Measurements from ENCODE around the gene TENM3. TPM values are rescaled to one million over a fixed set of nuclear protein-coding genes. Genes with fewer than 3 reads are reported as not detected.

Gene TENM3
- total RNA-seq, 4 donors from 2014 or later = 3.4 to 9.8 (median 6.9) TPM

- no peaks in the 10 kb centered on the region for H3K4me1 ChIP-seq
Observed at GRCh38 chr4:182409271-182409670, 166.1 kb downstream of the TENM3 start.

GRCh38 chr4:182411391-182411790 lies 168.2 kb downstream of the TENM3 start:
- Histone ChIP-seq H3K27ac (no peak overlapping the region), H3K9me3 (peaks cover 0 to 6% of the 10 kb centered on the region in 2 donors), H3K27me3 (no peaks in the 10 kb centered on the region), H3K4me3 (no peak overlapping the region), H3K4me1 (no peaks in the 10 kb centered on the region), H3K36me3 (no peaks in the 10 kb centered on the region)
- 71 to 85% methylated on average over 3 of the region's 3 CpGs for WGBS, 2 donors (ENCODE audit: low coverage in 1 of 2)
- TF ChIP-seq CTCF (IDR thresholded peaks at IDR 0.05) = no peak
- no peak for TF ChIP-seq POLR2A (IDR thresholded peaks at IDR 0.05)
- no peak for TF ChIP-seq POLR2AphosphoS5 (IDR thresholded peaks at IDR 0.05)
- TF ChIP-seq EP300 (IDR thresholded peaks at IDR 0.05; ENCODE audit: low read depth) = no peak
- no peak for DNase-seq
- in situ Hi-C loops (cut with MboI; ENCODE audit: low pct_ligation_motif_present in 1 of 4, low pct_unique_long_range_greater_than_20kb in 1 of 4, low sequenced_read_pairs in 3 of 4) = no loop called here
- intact Hi-C loops (cut with DNase I; ENCODE audit: low total_unique reads) = no loop called here

More at GRCh38 chr4:182409271-182409670, 166.1 kb downstream of the TENM3 start:
- TF ChIP-seq POLR2A (IDR thresholded peaks at IDR 0.05) (no peak), POLR2AphosphoS5 (IDR thresholded peaks at IDR 0.05) (no peak), CTCF (IDR thresholded peaks at IDR 0.05) (no peak), EP300 (IDR thresholded peaks at IDR 0.05; ENCODE audit: low read depth) (no peak)
- in situ Hi-C loops (cut with MboI; ENCODE audit: low pct_ligation_motif_present in 1 of 4, low pct_unique_long_range_greater_than_20kb in 1 of 4, low sequenced_read_pairs in 3 of 4) (no loop called here), intact Hi-C loops (cut with DNase I; ENCODE audit: low total_unique reads) (no loop called here)
- Histone ChIP-seq H3K36me3 (no peaks in the 10 kb centered on the region), H3K4me3 (no peak overlapping the region), H3K27me3 (no peaks in the 10 kb centered on the region), H3K27ac (no peak overlapping the region), H3K9me3 (peaks cover 0 to 6% of the 10 kb centered on the region in 2 donors)
- 78 to 89% methylated on average over 5 of the region's 5 CpGs for WGBS, 2 donors (ENCODE audit: low coverage in 1 of 2)
- no peak for DNase-seq

- H3K36me3 ChIP-seq = no peaks in the 10 kb centered on the region
- H3K4me3 ChIP-seq = no peak overlapping the region
- 86 to 100% methylated on average over 1 of the region's 1 CpG for WGBS, 2 donors (ENCODE audit: low coverage in 1 of 2)
- H3K27me3 ChIP-seq = no peaks in the 10 kb centered on the region
- H3K4me1 ChIP-seq = no peaks in the 10 kb centered on the region
- TF ChIP-seq CTCF (IDR thresholded peaks at IDR 0.05) (no peak), EP300 (IDR thresholded peaks at IDR 0.05; ENCODE audit: low read depth) (no peak), POLR2AphosphoS5 (IDR thresholded peaks at IDR 0.05) (no peak), POLR2A (IDR thresholded peaks at IDR 0.05) (no peak)
- in situ Hi-C loops (cut with MboI; ENCODE audit: low pct_ligation_motif_present in 1 of 4, low pct_unique_long_range_greater_than_20kb in 1 of 4, low sequenced_read_pairs in 3 of 4) (no loop called here), intact Hi-C loops (cut with DNase I; ENCODE audit: low total_unique reads) (no loop called here)
- H3K27ac ChIP-seq = no peak overlapping the region
- peaks cover 0 to 6% of the 10 kb centered on the region in 2 donors for H3K9me3 ChIP-seq
- no peak for DNase-seq
Observed at GRCh38 chr4:182413550-182413949, 170.3 kb downstream of the TENM3 start.

GRCh38 chr4:182415116-182415515 lies 171.9 kb downstream of the TENM3 start:
- Histone ChIP-seq H3K27ac (no peak overlapping the region), H3K36me3 (no peaks in the 10 kb centered on the region), H3K9me3 (peaks cover 0 to 6% of the 10 kb centered on the region in 2 donors), H3K4me3 (no peak overlapping the region), H3K4me1 (no peaks in the 10 kb centered on the region), H3K27me3 (no peaks in the 10 kb centered on the region)
- WGBS, 2 donors (ENCODE audit: low coverage in 1 of 2) = 52 to 54% methylated on average over 2 of the region's 2 CpGs
- in situ Hi-C loops (cut with MboI; ENCODE audit: low pct_ligation_motif_present in 1 of 4, low pct_unique_long_range_greater_than_20kb in 1 of 4, low sequenced_read_pairs in 3 of 4) = no loop called here
- TF ChIP-seq EP300 (IDR thresholded peaks at IDR 0.05; ENCODE audit: low read depth) = no peak
- no peak for TF ChIP-seq POLR2AphosphoS5 (IDR thresholded peaks at IDR 0.05)
- no peak for TF ChIP-seq POLR2A (IDR thresholded peaks at IDR 0.05)
- no peak for TF ChIP-seq CTCF (IDR thresholded peaks at IDR 0.05)
- intact Hi-C loops (cut with DNase I; ENCODE audit: low total_unique reads) = no loop called here
- no peak for DNase-seq
